Astrocyte of the cerebellum (primary cell): Measurements from ENCODE around the gene GUCD1.

Experiments
- DNase-seq: peaks from one replicate; pipeline ENCODE4 v3.0.0-alpha.2; 2011; ENCODE audit warnings: low read depth
- H3K4me3 ChIP-seq: 2 replicates; pipeline ENCODE4 v1.5.1; 2011; ENCODE audit warnings: mild to moderate bottlenecking, low read depth, low read length, moderate library complexity
- CTCF ChIP-seq: IDR thresholded peaks from 2 replicates; pipeline ENCODE4 v1.5.1; 2012; ENCODE audit warnings: low read length, low read depth, moderate library complexity, mild to moderate bottlenecking; ENCODE audit errors: missing control alignments
- in situ Hi-C: cut with HindIII; loops from 2 replicates; pipeline ENCODE4 v1.10.0; 2017; ENCODE audit warnings: low sequenced_read_pairs

The GUCD1 gene

GRCh38 chr22:24583221-24584165, 28.6 kb upstream of the GUCD1 start:
- no peak for DNase-seq
- in situ Hi-C loops = no loop called here
- no peak for TF ChIP-seq CTCF
- no peak overlapping the region for H3K4me3 ChIP-seq

GRCh38 chr22:24582056-24582814, 27.3 kb upstream of the GUCD1 start:
- no peak overlapping the region for H3K4me3 ChIP-seq
- TF ChIP-seq CTCF = no peak
- in situ Hi-C loops = no loop called here
- no peak for DNase-seq

GRCh38 chr22:24580276-24580675, 25.3 kb upstream of the GUCD1 start:
- TF ChIP-seq CTCF = no peak
- DNase-seq = no peak
- in situ Hi-C loops = no loop called here
- H3K4me3 ChIP-seq = no peak overlapping the region

GRCh38 chr22:24579258-24579601, 24.3 kb upstream of the GUCD1 start:
- H3K4me3 ChIP-seq = no peak overlapping the region
- in situ Hi-C loops = no loop called here
- DNase-seq = no peak
- TF ChIP-seq CTCF = no peak

- no peak overlapping the region for H3K4me3 ChIP-seq
- no peak for DNase-seq
- in situ Hi-C loops = no loop called here
- no peak for TF ChIP-seq CTCF
These were observed 23.7 kb upstream of the GUCD1 start for GRCh38 chr22:24578355-24579257.

- DNase-seq = no peak
- in situ Hi-C loops = no loop called here
- no peak for TF ChIP-seq CTCF
- no peak overlapping the region for H3K4me3 ChIP-seq
These were observed 21.8 kb upstream of the GUCD1 start for GRCh38 chr22:24576778-24577177.
